Effector memory CD8-positive, alpha-beta T cell (primary cell): ENCODE data around the gene PLPP3.
A peak's percentile ranks its signal among the peaks of the same experiment; 100 is the strongest.

Experiments used
- ATAC-seq: fragments of 150-1000 bp; cut with Tn5 transposase; replicated peaks from 2 replicates; pipeline ENCODE4 v1.10.0; 2021; ENCODE audit warnings: mild to moderate bottlenecking, moderate library complexity
- DNase-seq, 3 experiments: peaks; one replicate each; pipeline ENCODE4 v3.0.0; 2021
- H3K27ac Mint-ChIP-seq, 2 donors: one replicate each; pipeline ENCODE4 v1.8.0; 2022; ENCODE audit warnings: mild to moderate bottlenecking in 2 of 2, mixed read lengths in 2 of 2, moderate library complexity in 2 of 2
- H3K27me3 Mint-ChIP-seq, 2 donors: one replicate each; pipeline ENCODE4 v1.8.0; 2022; ENCODE audit warnings: mixed read lengths in 2 of 2
- H3K36me3 Mint-ChIP-seq: one replicate; pipeline ENCODE4 v1.8.0; 2022; ENCODE audit warnings: mild to moderate bottlenecking, moderate library complexity, mixed read lengths; ENCODE audit not compliant: insufficient read depth
- H3K4me1 Mint-ChIP-seq, 2 donors: one replicate each; pipeline ENCODE4 v1.8.0; 2022; ENCODE audit warnings: low read depth in 2 of 2, mixed read lengths in 2 of 2
- H3K4me3 Mint-ChIP-seq, 2 donors: one replicate each; pipeline ENCODE4 v1.8.0; 2022; ENCODE audit warnings: mild to moderate bottlenecking in 2 of 2, mixed read lengths in 2 of 2, moderate library complexity in 2 of 2
- H3K9me3 Mint-ChIP-seq, 2 donors: one replicate each; pipeline ENCODE4 v1.8.0; 2022; ENCODE audit warnings: mixed read lengths in 2 of 2

Gene PLPP3

GRCh38 chr1:56585985-56586384 is 6.6 kb upstream of the PLPP3 start:
- ATAC-seq: no peak
- peaks cover 0 to 2% of the 10 kb centered on the region in 2 donors for H3K9me3 Mint-ChIP-seq
- no peaks in the 10 kb centered on the region for H3K4me1 Mint-ChIP-seq
- no peaks in the 10 kb centered on the region for H3K36me3 Mint-ChIP-seq
- H3K27ac Mint-ChIP-seq: no peak overlapping the region
- H3K4me3 Mint-ChIP-seq: no peak overlapping the region
- no peak for DNase-seq
- peaks cover 0 to 5% of the 10 kb centered on the region in 2 donors for H3K27me3 Mint-ChIP-seq

- no peak for ATAC-seq
- no peak overlapping the region for H3K27ac Mint-ChIP-seq
- peaks cover 9 to 15% of the 10 kb centered on the region in 2 donors for H3K27me3 Mint-ChIP-seq
- no peaks in the 10 kb centered on the region for H3K9me3 Mint-ChIP-seq
- no peak for DNase-seq
- H3K4me1 Mint-ChIP-seq: no peaks in the 10 kb centered on the region
- no peaks in the 10 kb centered on the region for H3K36me3 Mint-ChIP-seq
- no peak overlapping the region for H3K4me3 Mint-ChIP-seq
Measured at GRCh38 chr1:56584910-56585528, 5.7 kb upstream of the PLPP3 start.

- no peaks in the 10 kb centered on the region for H3K4me1 Mint-ChIP-seq
- H3K9me3 Mint-ChIP-seq: no peaks in the 10 kb centered on the region
- peaks cover 18 to 25% of the 10 kb centered on the region in 2 donors for H3K27me3 Mint-ChIP-seq
- no peaks in the 10 kb centered on the region for H3K36me3 Mint-ChIP-seq
- no peak overlapping the region for H3K4me3 Mint-ChIP-seq
- DNase-seq: no peak
- H3K27ac Mint-ChIP-seq: no peak overlapping the region
- ATAC-seq: no peak
Measured at GRCh38 chr1:56583957-56584468, 4.7 kb upstream of the PLPP3 start.

DNA sequence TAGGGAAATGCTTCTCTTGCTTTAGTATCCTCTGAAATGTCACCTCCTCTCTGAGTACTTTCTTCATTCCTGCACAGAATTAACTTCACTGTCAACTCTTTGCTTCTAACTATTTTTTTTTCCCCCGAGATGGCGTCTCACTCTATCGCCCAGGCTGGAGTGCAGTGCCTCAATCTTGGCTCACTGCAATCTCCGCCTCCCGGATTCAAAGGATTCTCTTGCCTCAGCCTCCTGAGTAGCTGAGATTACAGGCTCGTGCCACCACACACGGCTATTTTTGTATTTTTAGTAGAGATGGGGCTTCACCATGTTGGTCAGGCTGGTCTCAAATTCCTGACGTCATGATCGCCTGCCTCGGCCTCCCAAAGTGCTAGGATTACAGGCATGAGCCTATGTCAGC is 1.4 kb upstream of the PLPP3 start:
- H3K36me3 Mint-ChIP-seq: no peaks in the 10 kb centered on the region
- DNase-seq: no peak
- no peak for ATAC-seq
- H3K4me3 Mint-ChIP-seq: no peak overlapping the region
- no peaks in the 10 kb centered on the region for H3K9me3 Mint-ChIP-seq
- no peak overlapping the region for H3K27ac Mint-ChIP-seq
- H3K27me3 Mint-ChIP-seq: peaks cover 26 to 43% of the 10 kb centered on the region in 2 donors
- no peaks in the 10 kb centered on the region for H3K4me1 Mint-ChIP-seq

DNA sequence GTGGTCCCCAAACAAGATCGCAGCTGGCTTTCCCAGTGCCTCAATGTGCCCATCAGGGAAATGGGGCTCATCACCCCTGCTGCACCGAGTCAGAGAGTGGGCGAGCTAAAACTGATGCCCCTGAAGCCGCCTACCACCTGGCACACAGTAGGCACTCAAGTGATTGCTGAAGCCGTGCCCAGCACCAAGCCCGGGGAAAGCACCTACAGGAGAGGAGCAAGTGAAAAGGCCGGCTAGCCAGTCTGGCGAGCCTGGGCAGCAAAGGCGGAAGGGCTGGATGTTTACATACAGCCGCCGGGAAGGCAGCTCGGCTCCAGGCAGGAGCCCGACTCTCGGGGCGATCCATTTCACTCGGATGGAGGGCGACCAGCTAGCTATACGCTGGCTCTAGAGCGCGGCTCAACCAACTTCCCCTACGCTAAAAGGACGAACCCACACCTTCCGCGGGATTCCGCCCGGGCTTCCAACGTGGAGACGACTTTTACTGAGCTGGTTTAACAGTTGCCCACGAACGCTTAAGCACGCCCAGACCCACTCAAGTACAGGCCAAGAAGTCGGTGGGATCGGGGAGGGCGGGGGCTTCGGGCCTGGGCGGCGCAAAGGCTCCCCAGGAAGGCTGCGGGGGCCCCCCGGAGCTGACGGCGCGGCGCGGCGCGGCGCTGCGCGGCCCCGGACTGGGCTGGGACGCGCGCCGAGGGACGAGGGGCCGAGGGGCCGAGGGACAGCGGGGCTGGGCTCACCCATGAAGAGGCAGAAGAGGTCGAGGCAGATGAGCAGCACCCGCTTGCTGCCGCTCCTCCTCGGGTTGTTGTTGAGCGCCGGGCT is 1.0 kb downstream of the PLPP3 start:
- no peak for ATAC-seq
- Mint-ChIP-seq H3K36me3 (no peaks in the 10 kb centered on the region), H3K27ac (no peak overlapping the region), H3K4me1 (no peaks in the 10 kb centered on the region), H3K4me3 (peak overlapping the region in 1 of 2 donors; percentile 60), H3K27me3 (peaks cover 31 to 49% of the 10 kb centered on the region in 2 donors), H3K9me3 (no peaks in the 10 kb centered on the region)
- DNase-seq: no peak

- H3K27me3 Mint-ChIP-seq: peaks cover 31 to 52% of the 10 kb centered on the region in 2 donors
Measured at GRCh38 chr1:56577406-56578137, 1.8 kb downstream of the PLPP3 start.

GRCh38 chr1:56576880-56577405 is 2.4 kb downstream of the PLPP3 start:
- Mint-ChIP-seq H3K9me3 (no peaks in the 10 kb centered on the region), H3K27me3 (peaks cover 31 to 52% of the 10 kb centered on the region in 2 donors), H3K36me3 (no peaks in the 10 kb centered on the region), H3K4me3 (no peak overlapping the region), H3K27ac (no peak overlapping the region), H3K4me1 (no peaks in the 10 kb centered on the region)
- DNase-seq (no peak), ATAC-seq (no peak)

More at GRCh38 chr1:56577406-56578137, 1.8 kb downstream of the PLPP3 start:
- DNase-seq (no peak), ATAC-seq (no peak)
- Mint-ChIP-seq H3K4me1 (no peaks in the 10 kb centered on the region), H3K4me3 (no peak overlapping the region), H3K9me3 (no peaks in the 10 kb centered on the region), H3K36me3 (no peaks in the 10 kb centered on the region), H3K27ac (no peak overlapping the region)

DNA sequence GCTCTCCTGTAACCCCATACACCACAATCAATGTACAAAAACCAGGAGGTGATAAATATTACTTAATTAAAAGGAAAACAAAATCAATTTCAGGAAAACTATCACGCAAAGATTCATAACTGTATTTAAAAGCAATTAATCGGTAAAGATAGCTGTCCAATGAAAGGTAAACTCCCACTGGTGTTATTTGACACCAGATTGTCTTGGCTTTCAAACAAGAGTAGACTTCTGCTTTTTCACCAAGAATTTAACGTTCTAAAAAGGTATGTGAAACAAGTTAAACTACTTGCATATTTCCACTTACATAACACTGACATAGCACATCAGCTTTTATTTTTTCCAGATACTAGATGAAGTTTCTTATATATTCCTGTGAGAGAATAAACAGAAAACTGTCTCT is 3.5 kb downstream of the PLPP3 start:
- ATAC-seq (no peak), DNase-seq (no peak)
- no peaks in the 10 kb centered on the region for H3K4me1 Mint-ChIP-seq
- no peaks in the 10 kb centered on the region for H3K36me3 Mint-ChIP-seq
- no peak overlapping the region for H3K27ac Mint-ChIP-seq
- no peaks in the 10 kb centered on the region for H3K9me3 Mint-ChIP-seq
- peaks cover 30 to 54% of the 10 kb centered on the region in 2 donors for H3K27me3 Mint-ChIP-seq
- no peak overlapping the region for H3K4me3 Mint-ChIP-seq

DNA sequence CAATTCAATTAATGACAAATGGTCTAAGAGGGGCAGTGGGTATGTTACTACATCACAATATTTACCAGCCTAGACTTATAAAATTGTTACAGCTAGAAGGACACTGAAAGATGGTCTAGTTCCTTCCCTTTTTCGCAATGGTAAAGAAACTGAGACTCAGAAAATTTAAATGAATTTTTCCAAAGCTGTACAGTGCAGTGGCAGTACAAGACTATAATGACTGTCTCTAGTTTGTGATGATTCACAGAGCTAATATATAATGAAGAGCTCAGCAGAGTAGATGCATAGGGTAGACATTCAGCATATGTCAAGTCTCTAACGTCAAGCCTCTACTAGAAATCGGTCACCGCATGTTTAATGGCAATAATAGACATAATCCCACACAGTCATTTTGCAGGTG is 4.6 kb downstream of the PLPP3 start:
- no peaks in the 10 kb centered on the region for H3K9me3 Mint-ChIP-seq
- H3K36me3 Mint-ChIP-seq: no peaks in the 10 kb centered on the region
- H3K4me1 Mint-ChIP-seq: no peaks in the 10 kb centered on the region
- no peak for ATAC-seq
- H3K27me3 Mint-ChIP-seq: peaks cover 20 to 45% of the 10 kb centered on the region in 2 donors
- DNase-seq: no peak
- H3K4me3 Mint-ChIP-seq: no peak overlapping the region
- H3K27ac Mint-ChIP-seq: no peak overlapping the region

GRCh38 chr1:56573311-56573710 is 6.1 kb downstream of the PLPP3 start:
- Mint-ChIP-seq H3K36me3 (no peaks in the 10 kb centered on the region), H3K4me1 (no peaks in the 10 kb centered on the region), H3K9me3 (no peaks in the 10 kb centered on the region), H3K27ac (no peak overlapping the region), H3K27me3 (peaks cover 12 to 41% of the 10 kb centered on the region in 2 donors), H3K4me3 (no peak overlapping the region)
- no peak for ATAC-seq
- DNase-seq: no peak

DNA sequence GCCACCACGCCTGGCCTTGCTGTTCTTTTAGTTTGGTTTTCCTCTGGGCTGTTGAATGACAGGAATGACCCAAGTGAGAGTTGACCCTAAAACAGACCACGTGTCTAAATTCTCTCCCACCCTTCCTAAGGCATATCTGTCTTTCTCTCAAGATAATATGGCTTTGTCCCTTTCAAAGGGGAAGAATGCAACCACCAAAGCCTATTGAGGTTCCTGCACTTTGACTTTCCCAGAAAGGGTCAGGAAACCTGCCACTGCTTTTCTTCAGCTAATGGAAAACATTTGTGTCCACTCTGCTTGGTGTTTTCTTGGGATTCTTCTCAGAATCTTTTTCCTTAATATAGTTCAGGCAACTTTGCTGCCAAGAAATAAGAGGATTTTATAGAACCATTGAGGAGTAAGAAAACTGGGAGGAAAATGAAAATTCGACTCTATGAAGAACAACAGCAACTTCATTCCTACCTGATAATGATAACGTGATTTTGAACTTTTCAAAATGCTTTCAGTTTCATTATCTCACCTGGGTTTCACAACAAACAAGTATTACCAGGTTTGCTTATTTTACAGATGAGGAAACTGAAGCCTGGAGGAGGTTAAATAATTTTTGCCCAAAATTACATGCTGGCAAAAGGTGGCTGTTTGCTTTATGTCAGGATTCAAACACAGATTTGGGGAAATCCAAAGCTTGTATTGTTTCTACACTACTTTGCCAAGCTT is 6.9 kb downstream of the PLPP3 start:
- H3K36me3 Mint-ChIP-seq: no peaks in the 10 kb centered on the region
- no peak overlapping the region for H3K27ac Mint-ChIP-seq
- ATAC-seq (no peak), DNase-seq (no peak)
- H3K27me3 Mint-ChIP-seq: peaks cover 5 to 33% of the 10 kb centered on the region in 2 donors
- H3K9me3 Mint-ChIP-seq: no peaks in the 10 kb centered on the region
- H3K4me3 Mint-ChIP-seq: no peak overlapping the region
- no peaks in the 10 kb centered on the region for H3K4me1 Mint-ChIP-seq

DNA sequence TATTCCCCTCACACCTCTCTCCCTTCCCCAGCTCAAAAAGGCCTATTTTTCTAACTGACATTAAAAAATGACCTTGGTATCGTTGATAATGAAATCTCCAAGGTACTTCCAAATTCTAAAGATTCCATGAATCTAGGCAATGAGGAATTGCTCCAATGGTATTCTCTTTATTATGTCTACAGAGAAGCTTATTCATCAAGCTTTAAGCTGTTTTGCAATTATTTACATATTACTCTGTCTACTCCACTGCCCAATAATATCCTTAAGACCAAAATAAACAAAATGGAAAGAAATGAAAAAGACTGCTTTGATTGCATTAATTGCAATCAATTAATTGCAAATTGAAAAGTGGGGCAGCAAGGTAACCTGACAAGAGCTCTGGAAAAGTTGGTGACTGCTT is 7.9 kb downstream of the PLPP3 start:
- H3K9me3 Mint-ChIP-seq: no peaks in the 10 kb centered on the region
- H3K4me3 Mint-ChIP-seq: no peak overlapping the region
- H3K36me3 Mint-ChIP-seq: no peaks in the 10 kb centered on the region
- no peak overlapping the region for H3K27ac Mint-ChIP-seq
- no peak for ATAC-seq
- H3K27me3 Mint-ChIP-seq: peaks cover 5 to 28% of the 10 kb centered on the region in 2 donors
- H3K4me1 Mint-ChIP-seq: no peaks in the 10 kb centered on the region
- no peak for DNase-seq

GRCh38 chr1:56570924-56571372 is 8.4 kb downstream of the PLPP3 start:
- Mint-ChIP-seq H3K4me1 (no peaks in the 10 kb centered on the region), H3K27ac (no peak overlapping the region), H3K36me3 (no peaks in the 10 kb centered on the region), H3K4me3 (no peak overlapping the region), H3K27me3 (peaks cover 5 to 28% of the 10 kb centered on the region in 2 donors), H3K9me3 (no peaks in the 10 kb centered on the region)
- DNase-seq (no peak), ATAC-seq (no peak)
